OCI-LY1 (cell line): ENCODE results near the gene D2HGDH.

Source experiments
- CTCF ChIP-seq: fragments of 200-600 bp; sonication (generic), shearing (Covaris generic); IDR thresholded peaks from 2 replicates; pipeline ENCODE4 v1.5.1; 2017; ENCODE audit warnings: mild to moderate bottlenecking, antibody characterized with exemption, low read length, moderate library complexity, mixed read lengths
- EZH2 ChIP-seq: fragments of 200-600 bp; sonication (generic), shearing (Covaris generic); IDR thresholded peaks from 2 replicates; pipeline ENCODE4 v1.8.0; 2017; ENCODE audit warnings: borderline replicate concordance, mixed run types, mild to moderate bottlenecking, antibody characterized with exemption, low read length, moderate library complexity, mixed read lengths

GRCh38 chr2:241730671-241731293 lies 3.6 kb upstream of the D2HGDH start:
- TF ChIP-seq CTCF (no peak), EZH2 (no peak)
